ENCODE data around the gene SLC49A4. TPM values are rescaled to one million over a fixed set of nuclear protein-coding genes. Genes with fewer than 3 reads are reported as not detected.

Gene SLC49A4
- total RNA-seq, 1 experiment from 2014 or later = 41.6 TPM

DNA sequence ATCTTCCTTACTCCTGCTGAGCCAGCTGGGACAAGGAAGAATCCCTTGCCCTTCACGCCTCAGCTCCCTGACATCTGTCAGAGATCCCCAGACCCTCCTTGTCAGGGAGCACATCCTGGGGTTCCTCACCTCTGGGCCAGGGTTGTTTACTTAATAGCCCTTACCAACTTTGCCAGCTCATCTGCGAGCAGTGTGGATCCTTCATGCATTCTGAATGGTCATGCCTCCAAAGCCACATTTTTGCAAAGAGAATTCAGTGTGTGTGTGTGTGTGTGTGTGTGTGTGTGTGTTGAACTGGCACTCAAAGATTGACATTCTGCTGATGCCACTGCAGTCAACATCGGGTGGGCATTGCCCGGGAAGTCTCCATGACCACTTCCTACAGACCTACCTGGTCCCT lies 112.6 kb downstream of the SLC49A4 start:
- DNase-seq = no peak
- intact Hi-C loops (cut with micrococcal nuclease; ENCODE audit: unreplicated experiment) = no loop called here
- TF ChIP-seq, protein P1, sequence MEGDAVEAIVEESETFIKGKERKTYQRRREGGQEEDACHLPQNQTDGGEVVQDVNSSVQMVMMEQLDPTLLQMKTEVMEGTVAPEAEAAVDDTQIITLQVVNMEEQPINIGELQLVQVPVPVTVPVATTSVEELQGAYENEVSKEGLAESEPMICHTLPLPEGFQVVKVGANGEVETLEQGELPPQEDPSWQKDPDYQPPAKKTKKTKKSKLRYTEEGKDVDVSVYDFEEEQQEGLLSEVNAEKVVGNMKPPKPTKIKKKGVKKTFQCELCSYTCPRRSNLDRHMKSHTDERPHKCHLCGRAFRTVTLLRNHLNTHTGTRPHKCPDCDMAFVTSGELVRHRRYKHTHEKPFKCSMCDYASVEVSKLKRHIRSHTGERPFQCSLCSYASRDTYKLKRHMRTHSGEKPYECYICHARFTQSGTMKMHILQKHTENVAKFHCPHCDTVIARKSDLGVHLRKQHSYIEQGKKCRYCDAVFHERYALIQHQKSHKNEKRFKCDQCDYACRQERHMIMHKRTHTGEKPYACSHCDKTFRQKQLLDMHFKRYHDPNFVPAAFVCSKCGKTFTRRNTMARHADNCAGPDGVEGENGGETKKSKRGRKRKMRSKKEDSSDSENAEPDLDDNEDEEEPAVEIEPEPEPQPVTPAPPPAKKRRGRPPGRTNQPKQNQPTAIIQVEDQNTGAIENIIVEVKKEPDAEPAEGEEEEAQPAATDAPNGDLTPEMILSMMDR (IDR thresholded peaks at IDR 0.05; ENCODE audit: insufficient read depth in 1 of 2, low read depth in 1 of 2, low read length in 1 of 2, severe bottlenecking in 1 of 2, unreplicated experiment in 1 of 2) = no peak
- Histone ChIP-seq H3K27me3 (replicated peaks; ENCODE audit: control insufficient read depth, insufficient read depth, low read length) (no peaks in the 10 kb centered on the region), H3K4me3 (ENCODE audit: low read depth, low read length) (no peak overlapping the region), H3K36me3 (ENCODE audit: control insufficient read depth, insufficient read depth, low read length) (no peaks in the 10 kb centered on the region), H3K9me3 (no peaks in the 10 kb centered on the region), H3K4me1 (no peaks in the 10 kb centered on the region)
- no peak overlapping the region for H3K27ac Mint-ChIP-seq (ENCODE audit: unreplicated experiment)
- ChIA-PET CTCF (no interaction called here), POLR2A (no interaction called here)
- no peaks in the 10 kb centered on the region for H3K4me1 Mint-ChIP-seq (ENCODE audit: low read depth, unreplicated experiment)
- peaks cover 14% of the 10 kb centered on the region for H3K9me3 Mint-ChIP-seq (ENCODE audit: unreplicated experiment)
- H3K4me3 Mint-ChIP-seq (ENCODE audit: unreplicated experiment) = no peak overlapping the region
- no peaks in the 10 kb centered on the region for H3K27me3 Mint-ChIP-seq (ENCODE audit: insufficient read depth, unreplicated experiment)
- no TSS peak for BruUV-seq (replicated peaks)
- no peaks in the 10 kb centered on the region for H3K36me3 Mint-ChIP-seq (ENCODE audit: insufficient read depth, unreplicated experiment)

DNA sequence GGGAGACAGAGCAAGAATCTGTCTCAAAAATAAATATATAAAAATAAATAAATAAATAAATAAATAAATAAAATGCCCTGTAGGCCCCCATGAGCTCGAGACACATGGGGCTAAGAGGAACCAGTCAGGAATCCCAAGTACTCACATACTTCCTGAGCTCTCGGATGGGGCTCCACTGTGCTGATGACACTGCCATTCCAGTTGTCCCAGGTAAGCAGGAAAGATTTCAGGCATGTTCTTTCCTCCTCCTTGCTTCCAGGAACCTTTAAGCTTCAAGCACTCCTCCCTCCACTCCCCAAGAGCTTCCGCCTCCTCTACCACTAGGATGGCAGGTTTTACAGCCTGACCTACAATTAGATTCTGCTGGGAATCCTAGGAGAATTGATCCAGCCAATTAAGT lies 113.4 kb downstream of the SLC49A4 start:
- no peaks in the 10 kb centered on the region for H3K36me3 ChIP-seq (ENCODE audit: control insufficient read depth, insufficient read depth, low read length)
- no peak overlapping the region for H3K4me3 ChIP-seq (ENCODE audit: low read depth, low read length)
- H3K9me3 ChIP-seq = no peaks in the 10 kb centered on the region
- no peak overlapping the region for H3K27ac Mint-ChIP-seq (ENCODE audit: unreplicated experiment)
- H3K4me1 Mint-ChIP-seq (ENCODE audit: low read depth, unreplicated experiment) = no peaks in the 10 kb centered on the region
- H3K27me3 ChIP-seq (replicated peaks; ENCODE audit: control insufficient read depth, insufficient read depth, low read length) = no peaks in the 10 kb centered on the region
- H3K9me3 Mint-ChIP-seq (ENCODE audit: unreplicated experiment) = peaks cover 14% of the 10 kb centered on the region
- H3K4me1 ChIP-seq = no peaks in the 10 kb centered on the region
- no peaks in the 10 kb centered on the region for H3K27me3 Mint-ChIP-seq (ENCODE audit: insufficient read depth, unreplicated experiment)
- H3K4me3 Mint-ChIP-seq (ENCODE audit: unreplicated experiment) = no peak overlapping the region
- no peak for DNase-seq
- no peaks in the 10 kb centered on the region for H3K36me3 Mint-ChIP-seq (ENCODE audit: insufficient read depth, unreplicated experiment)
- TF ChIP-seq, protein P1 (IDR thresholded peaks at IDR 0.05; ENCODE audit: insufficient read depth in 1 of 2, low read depth in 1 of 2, low read length in 1 of 2, severe bottlenecking in 1 of 2, unreplicated experiment in 1 of 2) = no peak
- ChIA-PET POLR2A (no interaction called here), CTCF (no interaction called here)
- BruUV-seq (replicated peaks) = no TSS peak
- intact Hi-C loops (cut with micrococcal nuclease; ENCODE audit: unreplicated experiment) = no loop called here

GRCh38 chr3:122911901-122912300 lies 117.0 kb downstream of the SLC49A4 start:
- intact Hi-C loops (cut with micrococcal nuclease; ENCODE audit: unreplicated experiment) = no loop called here
- H3K36me3 Mint-ChIP-seq (ENCODE audit: insufficient read depth, unreplicated experiment) = no peaks in the 10 kb centered on the region
- TF ChIP-seq, protein P1 (IDR thresholded peaks at IDR 0.05; ENCODE audit: insufficient read depth in 1 of 2, low read depth in 1 of 2, low read length in 1 of 2, severe bottlenecking in 1 of 2, unreplicated experiment in 1 of 2) = no peak
- ChIA-PET CTCF (no interaction called here), POLR2A (no interaction called here)
- no peaks in the 10 kb centered on the region for H3K4me1 ChIP-seq
- no peak overlapping the region for H3K4me3 ChIP-seq (ENCODE audit: low read depth, low read length)
- peaks cover under 1% of the 10 kb centered on the region for H3K4me1 Mint-ChIP-seq (ENCODE audit: low read depth, unreplicated experiment)
- no peak overlapping the region for H3K27ac Mint-ChIP-seq (ENCODE audit: unreplicated experiment)
- no peaks in the 10 kb centered on the region for H3K9me3 Mint-ChIP-seq (ENCODE audit: unreplicated experiment)
- no peaks in the 10 kb centered on the region for H3K36me3 ChIP-seq (ENCODE audit: control insufficient read depth, insufficient read depth, low read length)
- H3K27me3 Mint-ChIP-seq (ENCODE audit: insufficient read depth, unreplicated experiment) = no peaks in the 10 kb centered on the region
- no peak for DNase-seq
- no peaks in the 10 kb centered on the region for H3K9me3 ChIP-seq
- BruUV-seq (replicated peaks) = no TSS peak
- no peak overlapping the region for H3K4me3 Mint-ChIP-seq (ENCODE audit: unreplicated experiment)
- no peaks in the 10 kb centered on the region for H3K27me3 ChIP-seq (replicated peaks; ENCODE audit: control insufficient read depth, insufficient read depth, low read length)
